Right ventricle myocardium inferior (tissue), 1 donor: Measurements from ENCODE around the gene PKP2. TPM values are rescaled to one million over a fixed set of nuclear protein-coding genes. Genes with fewer than 3 reads are reported as not detected.
"Not testable (repeated sequence)": the region's sequence is repeated elsewhere in the genome, so short reads cannot be mapped to it uniquely, and the experiment has no call there.

ENCODE experiments used
- ATAC-seq: fragments of 200-7000 bp; cut with Tn5 transposase; one replicate; pipeline ENCODE4 v1.9.1; 2020; ENCODE audit warnings: mild to moderate bottlenecking, moderate library complexity
- DNase-seq: peaks from one replicate; pipeline ENCODE4 v3.0.0; 2021; ENCODE audit errors: missing footprints
- intact Hi-C: fragments of 100-400 bp; cut with DNase I; formaldehyde crosslinking; loops from one replicate; pipeline ENCODE4 v1.11.0; 2022
- total RNA-seq: library from RNA; stranded (reverse); fragmentation: NEBNext Ultra II Directional; extraction: Animal tissue kit (Norgen Biotek cat#: 25700); gene quantifications from one replicate; pipeline ENCODE4 v1.2.1, GENCODE V29; 2021
- donor health status: DM: no; HTN: yes; CAD: no; lungs with severe emphysema.

Gene PKP2
- total RNA-seq, 1 donor from 2014 or later, result 378 TPM

DNA sequence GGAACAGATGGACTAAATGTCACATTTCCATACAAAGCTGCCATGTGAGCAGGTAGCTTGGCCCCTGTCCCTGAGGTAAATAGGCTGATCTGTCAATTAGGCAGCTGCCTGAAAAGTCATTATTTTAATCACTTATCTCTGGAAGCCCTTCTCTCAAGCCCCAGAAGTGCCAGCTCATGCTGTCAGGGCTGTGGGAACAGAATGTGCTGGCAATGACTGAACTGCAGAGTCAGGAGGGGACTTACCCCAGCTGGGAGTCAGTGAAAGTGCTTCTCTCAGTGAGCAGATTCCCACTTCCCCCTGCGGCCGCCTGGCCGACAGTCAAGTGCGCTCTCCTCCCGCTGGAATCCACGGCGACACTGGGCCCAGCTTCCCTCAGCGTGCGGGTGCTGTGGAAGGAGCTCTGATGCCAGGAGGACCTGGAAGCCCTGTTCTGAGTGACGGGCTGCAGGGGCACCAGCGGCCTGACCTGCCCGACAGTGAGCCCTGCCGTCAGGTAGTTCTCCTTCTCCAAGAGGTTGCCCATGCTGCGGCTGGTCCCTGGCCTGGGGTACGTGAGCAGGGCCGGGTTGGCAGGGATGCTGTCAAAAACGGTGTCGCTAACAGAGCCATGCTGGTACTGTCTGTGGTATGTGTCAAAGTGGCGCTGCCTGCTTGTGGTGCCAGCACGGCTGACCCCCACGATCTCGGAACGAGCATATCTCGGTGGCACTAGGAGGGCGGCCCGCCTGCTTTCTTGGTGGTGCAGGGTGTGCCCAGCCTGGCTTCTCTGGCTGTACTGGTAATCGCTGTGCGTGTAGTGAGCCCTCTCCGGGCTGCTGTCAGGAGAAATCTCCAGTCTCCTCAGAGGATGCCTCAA, 18.7 kb downstream of the PKP2 start:
- DNase-seq (peak; percentile 84), ATAC-seq (peak; percentile 89)
- intact Hi-C loops, result loop anchor here (1.0 to 2.0 kb wide), 2 partner anchors 15 to 49 kb away; no protein-coding TSS in a partner anchor

DNA sequence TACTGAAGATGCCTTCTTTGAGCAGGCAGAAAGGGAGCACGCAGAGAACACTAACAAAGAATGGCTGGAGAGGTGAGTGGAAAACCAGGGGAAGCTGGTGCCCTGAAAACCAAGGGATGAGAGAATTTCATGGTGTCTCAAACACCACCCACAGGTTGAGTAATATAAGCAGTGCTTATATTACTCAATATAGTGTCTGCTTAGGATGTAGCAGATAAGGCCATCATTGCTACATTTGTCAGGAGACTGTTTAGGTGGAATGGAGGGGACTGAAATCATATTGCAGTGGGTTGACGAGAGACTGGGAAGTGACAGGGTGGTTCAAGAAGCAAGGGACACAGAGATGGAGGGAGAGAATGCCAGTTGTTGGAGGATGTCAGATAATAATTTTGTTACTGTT, 20.6 kb downstream of the PKP2 start:
- DNase-seq (no peak), ATAC-seq (no peak)
- intact Hi-C loops, result loop anchor here (2.0 kb wide), 1 partner anchor 47 kb away; no protein-coding TSS in a partner anchor

DNA sequence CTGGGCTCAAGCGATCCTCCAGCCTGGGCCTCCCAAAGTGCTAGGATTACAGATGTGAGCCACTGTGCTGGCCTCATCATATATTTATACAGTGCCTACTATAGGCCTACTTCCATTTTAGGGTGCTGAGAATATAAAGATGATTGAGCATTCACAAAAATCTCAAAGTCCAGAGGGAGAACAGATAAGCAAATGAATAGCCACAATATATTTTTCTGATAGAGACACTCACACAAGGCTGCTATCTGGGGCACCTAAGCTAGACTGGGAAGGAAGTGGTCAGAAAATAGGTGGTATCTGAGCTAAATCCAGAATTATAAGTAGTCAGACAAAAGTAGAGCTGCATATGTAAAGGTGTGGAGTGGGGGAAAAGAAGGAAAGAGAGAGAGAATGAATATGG, 21.6 kb downstream of the PKP2 start:
- DNase-seq (no peak), ATAC-seq (no peak)
- intact Hi-C loops, result no loop called here

GRCh38 chr12:32874078-32874477, 22.5 kb downstream of the PKP2 start:
- intact Hi-C loops, result no loop called here
- DNase-seq (no peak), ATAC-seq (no peak)

GRCh38 chr12:32872416-32872815, 24.2 kb downstream of the PKP2 start:
- ATAC-seq, DNase-seq, intact Hi-C loops: not testable (repeated sequence)

GRCh38 chr12:32870716-32871115, 25.9 kb downstream of the PKP2 start:
- intact Hi-C loops, result no loop called here
- no peak for DNase-seq
- ATAC-seq, result no peak

GRCh38 chr12:32868885-32869284, 27.7 kb downstream of the PKP2 start:
- ATAC-seq (no peak), DNase-seq (no peak)
- intact Hi-C loops, result no loop called here

GRCh38 chr12:32864731-32865130, 31.8 kb downstream of the PKP2 start:
- ATAC-seq, result no peak

DNA sequence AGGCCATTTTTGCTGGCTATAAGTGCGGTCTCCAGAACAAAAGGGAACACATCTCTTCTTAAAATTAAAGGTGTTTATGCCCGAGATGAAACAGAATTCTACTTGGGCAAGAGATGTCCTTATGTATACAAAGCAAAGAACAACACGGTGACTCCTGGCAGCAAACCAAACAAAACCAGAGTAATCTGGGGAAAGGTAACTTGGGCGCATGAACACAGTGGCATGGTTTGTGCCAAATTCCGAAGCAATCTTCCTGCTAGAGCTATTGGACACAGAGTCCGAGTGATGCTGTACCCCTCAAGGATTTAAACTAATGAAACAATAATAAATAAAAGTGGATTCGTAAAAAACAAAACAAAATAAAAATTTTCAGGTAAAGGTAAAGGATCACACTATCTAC, 33.4 kb downstream of the PKP2 start:
- DNase-seq (no peak), ATAC-seq (peak; percentile 54)
- intact Hi-C loops, result no loop called here

More at GRCh38 chr12:32864731-32865130, 31.8 kb downstream of the PKP2 start:
- DNase-seq, result no peak
- intact Hi-C loops, result no loop called here

DNA sequence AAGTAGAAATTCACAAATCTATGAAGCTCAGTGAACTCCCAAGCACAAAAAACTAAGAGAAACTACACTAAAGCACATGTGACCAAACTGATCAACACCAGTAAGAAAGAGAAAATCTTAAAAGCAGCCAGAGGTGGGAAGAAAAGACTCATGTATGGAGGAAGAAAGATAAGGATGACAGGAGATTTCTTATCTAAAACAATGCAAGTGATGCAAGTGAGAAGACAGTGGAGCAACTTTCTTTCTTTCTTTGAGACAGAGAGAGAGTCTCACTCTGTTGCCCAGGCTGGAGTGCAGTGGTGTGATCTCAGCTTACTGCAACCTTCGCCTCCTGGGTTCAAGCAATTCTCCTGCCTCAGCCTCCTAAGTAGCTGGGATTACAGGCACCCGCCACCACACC, 34.9 kb downstream of the PKP2 start:
- ATAC-seq, DNase-seq, intact Hi-C loops: not testable (repeated sequence)

DNA sequence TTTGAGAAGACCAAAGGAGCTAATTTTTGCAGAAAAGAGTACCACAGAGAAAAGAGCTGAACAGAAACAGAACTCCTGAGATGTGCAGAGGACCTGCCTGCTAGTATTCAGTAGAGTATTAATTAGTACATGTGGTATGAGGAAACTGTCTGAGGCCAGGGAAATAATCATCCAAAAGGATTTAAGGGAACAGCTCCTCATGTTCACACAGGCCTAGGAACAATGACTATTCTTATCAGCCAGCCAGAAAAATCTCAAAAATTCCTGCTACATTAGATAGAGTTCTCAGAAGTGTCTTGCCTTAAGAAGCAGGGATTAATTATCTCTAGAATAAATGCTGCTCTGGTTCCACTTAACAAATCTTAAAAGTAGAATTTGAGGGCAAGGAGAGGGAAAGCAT, 36.4 kb downstream of the PKP2 start:
- intact Hi-C loops, result no loop called here
- DNase-seq, result no peak
- no peak for ATAC-seq

DNA sequence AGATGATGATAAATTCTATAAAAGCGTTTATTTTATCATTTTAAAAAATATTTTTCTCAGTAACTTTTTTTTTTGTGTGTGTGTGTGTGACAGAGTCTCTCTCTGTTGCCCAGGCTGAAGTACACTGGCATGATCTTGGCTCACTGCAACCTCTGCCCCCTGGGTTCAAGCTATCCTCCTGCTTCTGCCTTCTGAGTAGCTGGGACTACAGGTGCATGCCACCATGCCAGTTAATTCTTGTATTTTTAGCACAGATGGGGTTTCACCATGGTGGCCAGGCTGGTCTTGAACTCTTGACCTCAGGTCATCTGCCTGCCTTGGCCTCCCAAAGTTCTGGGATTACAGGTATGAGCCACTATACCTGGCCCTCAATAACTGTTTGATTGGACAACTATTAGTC, 37.2 kb downstream of the PKP2 start:
- DNase-seq (no peak), ATAC-seq (no peak)
- intact Hi-C loops, result no loop called here

DNA sequence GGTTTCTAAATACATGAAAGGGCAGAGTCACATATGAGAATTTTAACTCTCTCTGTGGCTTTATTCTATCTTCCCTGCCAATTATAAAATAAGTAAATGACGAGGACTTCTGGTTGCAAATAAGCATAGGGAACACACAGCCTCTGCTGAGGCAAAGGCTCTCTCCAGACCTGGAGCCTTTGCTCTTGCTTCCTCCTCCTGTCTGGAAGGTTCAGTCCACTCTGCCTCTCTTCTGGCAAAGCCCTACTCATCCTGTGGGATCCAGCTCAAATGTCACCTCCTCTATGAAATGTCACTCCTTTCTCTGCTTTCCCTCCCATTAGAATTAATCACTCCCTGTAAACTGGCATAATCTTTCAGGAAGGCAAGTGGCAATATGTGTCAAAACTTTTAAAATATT, 41.9 kb downstream of the PKP2 start:
- DNase-seq, result no peak
- peak; percentile 32 for ATAC-seq
- intact Hi-C loops, result loop anchor here (1.0 kb wide), 1 partner anchor 66 kb away; no protein-coding TSS in a partner anchor

GRCh38 chr12:32854097-32854496, 42.5 kb downstream of the PKP2 start:
- ATAC-seq (peak; percentile 91), DNase-seq (no peak)
- intact Hi-C loops, result loop anchor here (1.0 kb wide), 1 partner anchor 66 kb away; no protein-coding TSS in a partner anchor

GRCh38 chr12:32847287-32847686, 49.3 kb downstream of the PKP2 start:
- DNase-seq (no peak), ATAC-seq (no peak)
- intact Hi-C loops, result no loop called here

GRCh38 chr12:32846053-32846452, 50.5 kb downstream of the PKP2 start:
- intact Hi-C loops, result no loop called here
- DNase-seq (no peak), ATAC-seq (peak; percentile 32)

GRCh38 chr12:32843528-32844095, 53.0 kb downstream of the PKP2 start:
- DNase-seq (no peak), ATAC-seq (no peak)
- intact Hi-C loops, result no loop called here

GRCh38 chr12:32841061-32841460, 55.5 kb downstream of the PKP2 start:
- intact Hi-C loops, result no loop called here
- ATAC-seq (no peak), DNase-seq (no peak)

GRCh38 chr12:32839828-32840227, 56.7 kb downstream of the PKP2 start:
- intact Hi-C loops, result no loop called here
- ATAC-seq, result no peak
- DNase-seq, result no peak

DNA sequence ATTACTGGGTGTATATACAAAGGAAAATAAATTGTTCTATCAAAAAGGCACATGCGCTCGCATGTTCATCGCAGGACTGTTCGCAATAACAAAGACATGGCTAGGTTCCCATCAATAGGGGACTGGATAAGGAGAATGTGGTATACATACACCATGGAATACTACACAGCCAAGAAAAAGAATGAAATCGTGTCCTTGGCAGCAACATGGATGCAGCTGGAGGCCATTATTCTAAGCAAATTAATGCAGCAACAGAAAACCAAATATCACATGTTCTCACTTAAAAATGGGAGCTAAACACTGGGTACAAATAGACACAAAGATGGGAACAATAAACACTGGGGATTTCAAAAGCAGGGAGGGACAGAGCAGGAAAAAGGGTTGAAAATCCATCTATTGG, 58.6 kb downstream of the PKP2 start:
- ATAC-seq, result no peak
- DNase-seq, result no peak
- intact Hi-C loops, result no loop called here
